OCI-LY7 (cell line): ENCODE measurements around the gene PLCB1. TPM values are rescaled to one million over a fixed set of nuclear protein-coding genes. Genes with fewer than 3 reads are reported as not detected.

Experiments used
- BruUV-seq: library from RNA; stranded (reverse); fragments of 400-500 nt; replicated peaks from 2 replicates; lab custom pipeline; 2021; lab: Mats Ljungman, UMichigan
- CTCF ChIA-PET: fragments of 300-600 bp; sonication (Branson Sonifier 250); formaldehyde crosslinking; loops from one replicate; lab custom pipeline; 2022; ENCODE audit warnings: antibody characterized with exemption; ENCODE audit not compliant: unreplicated experiment; lab: Charles Lee
- POLR2A ChIA-PET: fragments of 300-600 bp; sonication (Branson Sonifier 250); formaldehyde crosslinking; loops from one replicate; lab custom pipeline; 2022; ENCODE audit warnings: antibody characterized with exemption; lab: Charles Lee
- DNase-seq: peaks from one replicate; pipeline ENCODE4 v3.0.0-alpha.2; 2015; ENCODE audit warnings: low spot score
- H2AFZ ChIP-seq: fragments of 200-600 bp; sonication (generic), shearing (Covaris generic); 2 replicates; pipeline ENCODE4 v1.6.1; 2014; ENCODE audit warnings: mild to moderate bottlenecking, antibody characterized with exemption, low read length, moderate library complexity
- H3K27ac ChIP-seq: fragments of 200-600 bp; sonication (generic); 2 replicates; pipeline ENCODE4 v1.5.1; 2014; ENCODE audit warnings: mixed run types, low read depth, mild to moderate bottlenecking, moderate library complexity, low read length, inconsistent platforms; ENCODE audit not compliant: poor library complexity, severe bottlenecking
- H3K36me3 ChIP-seq: fragments of 200-600 bp; sonication (generic); 2 replicates; pipeline ENCODE4 v1.6.1; 2014; ENCODE audit warnings: mild to moderate bottlenecking, antibody characterized with exemption, low read length, moderate library complexity, mixed read lengths; ENCODE audit not compliant: insufficient read depth
- H3K4me1 ChIP-seq: fragments of 200-600 bp; sonication (generic); 2 replicates; pipeline ENCODE4 v1.5.1; 2014; ENCODE audit warnings: mild to moderate bottlenecking, low read length; ENCODE audit not compliant: insufficient read depth, poor library complexity, severe bottlenecking
- H3K4me2 ChIP-seq: fragments of 200-600 bp; sonication (generic); 2 replicates; pipeline ENCODE4 v1.6.1; 2014; ENCODE audit warnings: mild to moderate bottlenecking, low read length
- H3K4me3 ChIP-seq: fragments of 200-600 bp; sonication (generic); 2 replicates; pipeline ENCODE4 v1.5.1; 2014; ENCODE audit warnings: mild to moderate bottlenecking, low read depth, low read length; ENCODE audit not compliant: poor library complexity, severe bottlenecking
- H3K79me2 ChIP-seq: fragments of 200-600 bp; sonication (generic); 2 replicates; pipeline ENCODE4 v1.6.1; 2016; ENCODE audit warnings: low read depth, mild to moderate bottlenecking, low read length, moderate library complexity, mixed read lengths; ENCODE audit not compliant: insufficient read depth
- H3K9me2 ChIP-seq: fragments of 200-600 bp; sonication (generic); 2 replicates; pipeline ENCODE4 v1.6.1; 2016; ENCODE audit warnings: mild to moderate bottlenecking, low read length, mixed read lengths; ENCODE audit not compliant: insufficient read depth
- H3K9me3 ChIP-seq: fragments of 200-600 bp; sonication (generic); 2 replicates; pipeline ENCODE4 v1.6.1; 2014; ENCODE audit warnings: mild to moderate bottlenecking, mixed run types, low read length, mixed read lengths
- H4K20me1 ChIP-seq: fragments of 200-600 bp; sonication (generic); 2 replicates; pipeline ENCODE4 v1.6.1; 2014; ENCODE audit warnings: mild to moderate bottlenecking, antibody characterized with exemption, low read length, moderate library complexity, mixed read lengths; ENCODE audit not compliant: insufficient read depth
- CTCF ChIP-seq: fragments of 200-600 bp; sonication (generic); conservative IDR thresholded peaks from 2 replicates; pipeline ENCODE4 v1.5.1; 2014; ENCODE audit warnings: mild to moderate bottlenecking, antibody characterized with exemption, low read length, moderate library complexity, mixed read lengths
- EZH2phosphoT487 ChIP-seq: fragments of 200-600 bp; sonication (generic); IDR thresholded peaks from 2 replicates; pipeline ENCODE4 v1.6.1; 2018; ENCODE audit warnings: low read depth, borderline replicate concordance, mild to moderate bottlenecking, mixed run types, antibody characterized with exemption, low read length, moderate library complexity, mixed read lengths
- intact Hi-C: fragments of 100-400 bp; cut with micrococcal nuclease; formaldehyde crosslinking; loops from one replicate; pipeline ENCODE4 v1.10.0; 2022; ENCODE audit not compliant: unreplicated experiment
- total RNA-seq, 2 experiments: library from RNA; depleted of rRNA in 1 of 2; stranded (reverse); fragments of >200 nt in 1 of 2; shearing (Covaris generic) in 1 of 2; gene quantifications; 2 replicates each; pipeline ENCODE4 v1.2.3, GENCODE V29; 2014 to 2022

Gene PLCB1
- total RNA-seq, 2 experiments from 2014 or later, result 14.6 to 30.5 TPM

- Histone ChIP-seq H4K20me1 (no peaks in the 10 kb centered on the region), H3K36me3 (no peaks in the 10 kb centered on the region), H3K4me2 (0 out of 2 replicates have a peak overlapping the region, but pooled peaks have one; percentile 14), H3K9me2 (no peaks in the 10 kb centered on the region), H3K27ac (peak overlapping the region; percentile 9), H3K4me3 (no peak overlapping the region), H3K79me2 (peaks cover under 1% of the 10 kb centered on the region; the same call in 1 of the 2 replicates), H3K4me1 (peaks cover 90% of the 10 kb centered on the region), H2AFZ (peak overlapping the region; percentile 11; the same call in 1 of the 2 replicates), H3K9me3 (0 out of 2 replicates have a peak, but pooled peaks cover 6% of the 10 kb centered on the region)
- TF ChIP-seq EZH2phosphoT487 (no peak), CTCF (no peak)
- no peak for DNase-seq
- intact Hi-C loops, result loop anchor here (10.0 kb wide), 1 partner anchor 615 kb away; no protein-coding TSS in a partner anchor
- POLR2A ChIA-PET, result interaction anchor here (0.7 to 1.3 kb wide), 4 partner anchors 9 to 140 kb away, joined by 3 to 8 read pairs (median 5); no protein-coding TSS in a partner anchor
- no TSS peak for BruUV-seq
- CTCF ChIA-PET, result interaction anchor here (1.0 kb wide), 1 partner anchor 11 kb away, joined by 3 read pairs; no protein-coding TSS in a partner anchor
These were observed 258.0 kb downstream of the PLCB1 start for GRCh38 chr20:8390037-8390433.

- no peak for DNase-seq
- no TSS peak for BruUV-seq
- Histone ChIP-seq H3K4me3 (no peak overlapping the region), H3K9me3 (0 out of 2 replicates have a peak, but pooled peaks cover 6% of the 10 kb centered on the region), H2AFZ (peak overlapping the region; percentile 11; the same call in 1 of the 2 replicates), H3K27ac (no peak overlapping the region), H4K20me1 (no peaks in the 10 kb centered on the region), H3K4me2 (no peak overlapping the region), H3K4me1 (peaks cover 89% of the 10 kb centered on the region), H3K79me2 (peaks cover 5% of the 10 kb centered on the region; the same call in 1 of the 2 replicates), H3K36me3 (no peaks in the 10 kb centered on the region), H3K9me2 (no peaks in the 10 kb centered on the region)
- POLR2A ChIA-PET, result interaction anchor here (0.7 to 1.3 kb wide), 5 partner anchors 9 to 140 kb away, joined by 3 to 8 read pairs (median 3); no protein-coding TSS in a partner anchor
- intact Hi-C loops, result loop anchor here (10.0 kb wide), 1 partner anchor 616 kb away; no protein-coding TSS in a partner anchor
- CTCF ChIA-PET, result interaction anchor here (1.0 kb wide), 1 partner anchor 11 kb away, joined by 3 read pairs; no protein-coding TSS in a partner anchor
- no peak for TF ChIP-seq EZH2phosphoT487
- TF ChIP-seq CTCF, result no peak
These were observed 258.4 kb downstream of the PLCB1 start for GRCh38 chr20:8390500-8390899.

GRCh38 chr20:8393381-8393780, 261.3 kb downstream of the PLCB1 start:
- ChIA-PET POLR2A (interaction anchor here (0.7 kb wide), 1 partner anchor 31 kb away, joined by 3 read pairs; no protein-coding TSS in a partner anchor), CTCF (no interaction called here)
- DNase-seq, result no peak
- TF ChIP-seq CTCF, result no peak
- no peak for TF ChIP-seq EZH2phosphoT487
- no peak overlapping the region for H3K4me2 ChIP-seq
- H3K9me2 ChIP-seq, result no peaks in the 10 kb centered on the region
- peaks cover 86% of the 10 kb centered on the region for H3K4me1 ChIP-seq
- H3K79me2 ChIP-seq, result peaks cover 8% of the 10 kb centered on the region; the same call in 1 of the 2 replicates
- H4K20me1 ChIP-seq, result no peaks in the 10 kb centered on the region
- H3K4me3 ChIP-seq, result no peak overlapping the region
- H3K9me3 ChIP-seq, result peaks cover 20% of the 10 kb centered on the region; the same call in 1 of the 2 replicates
- BruUV-seq, result no TSS peak
- H3K27ac ChIP-seq, result peak overlapping the region; percentile 1
- H3K36me3 ChIP-seq, result peaks cover 20% of the 10 kb centered on the region
- no peak overlapping the region for H2AFZ ChIP-seq
- intact Hi-C loops, result loop anchor here (10.0 kb wide), 1 partner anchor 619 kb away; no protein-coding TSS in a partner anchor
